GM23338 (cell line): ENCODE data around the gene MEMO1. TPM values are rescaled to one million over a fixed set of nuclear protein-coding genes. Genes with fewer than 3 reads are reported as not detected.

Experiments
- ATAC-seq: fragments of 200-7000 bp; cut with Tn5 transposase; 3 replicates; pipeline ENCODE4 v1.9.1; 2020
- DNase-seq: peaks from one replicate; pipeline ENCODE4 v3.0.0-alpha.2; 2015; ENCODE audit warnings: low spot score
- H2AFZ ChIP-seq: fragments of 200-600 bp; sonication (generic); 2 replicates; pipeline ENCODE4 v1.8.0; 2016; ENCODE audit warnings: antibody characterized with exemption, mild to moderate bottlenecking, moderate library complexity
- H3F3A ChIP-seq: fragments of 200-600 bp; sonication (generic); replicated peaks from 2 replicates; pipeline ENCODE4 v1.8.0; 2017; ENCODE audit warnings: antibody characterized with exemption, mixed run types, low read depth
- H3K27ac ChIP-seq: fragments of 200-600 bp; sonication (generic); 2 replicates; pipeline ENCODE4 v1.6.1; 2016; ENCODE audit warnings: low read depth
- H3K27me3 ChIP-seq: fragments of 200-600 bp; sonication (generic); 2 replicates; pipeline ENCODE4 v1.8.0; 2016; ENCODE audit warnings: mild to moderate bottlenecking, mixed run types, moderate library complexity; ENCODE audit not compliant: insufficient read depth
- H3K36me3 ChIP-seq: fragments of 200-600 bp; sonication (generic); 2 replicates; pipeline ENCODE4 v1.8.0; 2016; ENCODE audit warnings: mild to moderate bottlenecking; ENCODE audit not compliant: insufficient read depth
- H3K4me1 ChIP-seq: fragments of 200-600 bp; sonication (generic); 2 replicates; pipeline ENCODE4 v1.8.0; 2016; ENCODE audit warnings: mild to moderate bottlenecking, moderate library complexity; ENCODE audit not compliant: insufficient read depth
- H3K4me2 ChIP-seq: fragments of 200-600 bp; sonication (generic); 2 replicates; pipeline ENCODE4 v1.7.1; 2017; ENCODE audit warnings: mixed run types
- H3K4me3 ChIP-seq: fragments of 200-600 bp; sonication (generic); 2 replicates; pipeline ENCODE4 v1.6.1; 2016; ENCODE audit warnings: mixed run types
- H3K79me2 ChIP-seq: fragments of 200-600 bp; sonication (generic); replicated peaks from 2 replicates; pipeline ENCODE4 v1.8.0; 2017; ENCODE audit warnings: mild to moderate bottlenecking; ENCODE audit not compliant: insufficient read depth
- H3K9me2 ChIP-seq: fragments of 200-600 bp; sonication (generic); 2 replicates; pipeline ENCODE4 v1.8.0; 2017; ENCODE audit not compliant: insufficient read depth
- H4K20me1 ChIP-seq: fragments of 200-600 bp; sonication (generic); replicated peaks from 2 replicates; pipeline ENCODE4 v1.8.0; 2017; ENCODE audit warnings: mild to moderate bottlenecking; ENCODE audit not compliant: insufficient read depth
- H3K27ac Mint-ChIP-seq: 2 replicates; pipeline ENCODE4 v1.8.0; 2020; ENCODE audit warnings: inconsistent platforms, mild to moderate bottlenecking, moderate library complexity, mixed read lengths
- H3K27me3 Mint-ChIP-seq: 3 replicates; pipeline ENCODE4 v1.8.0; 2022; ENCODE audit warnings: low read depth, mild to moderate bottlenecking, moderate library complexity, mixed read lengths, inconsistent platforms; ENCODE audit not compliant: insufficient read depth, poor library complexity
- H3K36me3 Mint-ChIP-seq: 3 replicates; pipeline ENCODE4 v1.8.0; 2021; ENCODE audit warnings: low read depth, mild to moderate bottlenecking, inconsistent platforms, moderate library complexity, mixed read lengths
- H3K4me1 Mint-ChIP-seq: 3 replicates; pipeline ENCODE4 v1.8.0; 2020; ENCODE audit warnings: mild to moderate bottlenecking, inconsistent platforms, mixed read lengths
- H3K4me3 Mint-ChIP-seq: 3 replicates; pipeline ENCODE4 v1.8.0; 2021; ENCODE audit warnings: moderate library complexity, mild to moderate bottlenecking, inconsistent platforms, mixed read lengths
- H3K9me3 Mint-ChIP-seq: 3 replicates; pipeline ENCODE4 v1.8.0; 2020; ENCODE audit warnings: moderate library complexity, mild to moderate bottlenecking, inconsistent platforms, mixed read lengths
- CTCF ChIP-seq, 2 experiments: fragments of 200-600 bp in 1 of 2; sonication (generic) in 1 of 2; conservative IDR thresholded peaks; 2 replicates each; pipeline versions ENCODE4 v1.5.1 to v1.6.1; 2016 to 2017; ENCODE audit warnings: antibody characterized with exemption in 2 of 2, low read depth in 2 of 2, mild to moderate bottlenecking in 2 of 2, moderate library complexity in 1 of 2
- ETS1 ChIP-seq: IDR thresholded peaks from 2 replicates; pipeline ENCODE4 v1.6.1; 2016; ENCODE audit warnings: antibody characterized with exemption
- EZH2 ChIP-seq: fragments of 200-600 bp; sonication (generic); IDR thresholded peaks from one replicate; pipeline ENCODE4 v1.8.0; 2017; ENCODE audit warnings: antibody characterized with exemption, mild to moderate bottlenecking, low read depth; ENCODE audit not compliant: unreplicated experiment
- EZH2phosphoT487 ChIP-seq: fragments of 200-600 bp; sonication (generic); IDR thresholded peaks from one replicate; pipeline ENCODE4 v1.8.1; 2018; ENCODE audit warnings: antibody characterized with exemption; ENCODE audit not compliant: unreplicated experiment
- NANOG ChIP-seq: IDR thresholded peaks from 2 replicates; pipeline ENCODE4 v1.6.1; 2016; ENCODE audit warnings: antibody characterized with exemption, borderline replicate concordance
- POLR2AphosphoS5 ChIP-seq: IDR thresholded peaks from 2 replicates; pipeline ENCODE4 v1.6.1; 2016; ENCODE audit warnings: antibody characterized with exemption, low read depth
- STAT1 ChIP-seq: IDR thresholded peaks from one replicate; pipeline ENCODE4 v1.6.1; 2016; ENCODE audit warnings: antibody characterized with exemption; ENCODE audit not compliant: unreplicated experiment
- ZNF114 ChIP-seq: fragments of 250-450 bp; sonication (Bioruptor Pico); IDR thresholded peaks from 2 replicates; pipeline ENCODE4 v1.5.0; 2020; ENCODE audit warnings: mild to moderate bottlenecking, moderate library complexity
- ZNF331 ChIP-seq: fragments of 250-450 bp; sonication (Bioruptor Pico); IDR thresholded peaks from 2 replicates; pipeline ENCODE4 v1.5.0; 2020; ENCODE audit warnings: low read depth, mild to moderate bottlenecking, moderate library complexity
- polyA plus RNA-seq: library from polyadenylated mRNA; unstranded; fragments of >200 nt; fragmentation: Nextera tagmentation; extraction: Ambion mirVana; gene quantifications from 2 replicates; pipeline ENCODE4 v1.2.1, GENCODE V29; 2016
- total RNA-seq: library from RNA; depleted of rRNA; stranded (reverse); fragments of >200 nt; shearing (Covaris generic); gene quantifications from 2 replicates; pipeline ENCODE4 v1.2.3, GENCODE V29; 2014
- TF ChIP-seq, protein P1 (sequence below): IDR thresholded peaks from one replicate; pipeline ENCODE4 v1.6.1; 2018; ENCODE audit warnings: antibody characterized with exemption; ENCODE audit not compliant: unreplicated experiment

MEMO1 gene
- total and polyA plus RNA-seq, 2 experiments from 2014 or later: 39.1 to 67.0 TPM

GRCh38 chr2:31992934-31993333 is 17.9 kb downstream of the MEMO1 start:
- no peaks in the 10 kb centered on the region for H3K9me2 ChIP-seq
- Mint-ChIP-seq H3K27ac (no peak overlapping the region), H3K4me1 (peaks cover 10% of the 10 kb centered on the region; the same call in 2 of the 3 replicates), H3K36me3 (no peaks in the 10 kb centered on the region), H3K4me3 (no peak overlapping the region), H3K9me3 (no peaks in the 10 kb centered on the region), H3K27me3 (no peaks in the 10 kb centered on the region)
- H3K27ac ChIP-seq: no peak overlapping the region
- H3K79me2 ChIP-seq: peaks cover 100% of the 10 kb centered on the region
- no peaks in the 10 kb centered on the region for H3K4me1 ChIP-seq
- H2AFZ ChIP-seq: no peak overlapping the region
- no peaks in the 10 kb centered on the region for H3K36me3 ChIP-seq
- no peak overlapping the region for H3K4me3 ChIP-seq
- H3K27me3 ChIP-seq: no peaks in the 10 kb centered on the region
- H3K4me2 ChIP-seq: no peak overlapping the region
- H3F3A ChIP-seq: no peaks in the 10 kb centered on the region
- no peak for TF ChIP-seq CTCF (conservative IDR thresholded peaks at IDR 0.05; ENCODE audit: low read depth in 2 of 2)
- TF ChIP-seq ZNF114 (CRISPR knock-in tag): no peak
- no peak for TF ChIP-seq POLR2AphosphoS5
- no peak for DNase-seq
- H4K20me1 ChIP-seq: peaks cover 36% of the 10 kb centered on the region
- ATAC-seq: no peak

DNA sequence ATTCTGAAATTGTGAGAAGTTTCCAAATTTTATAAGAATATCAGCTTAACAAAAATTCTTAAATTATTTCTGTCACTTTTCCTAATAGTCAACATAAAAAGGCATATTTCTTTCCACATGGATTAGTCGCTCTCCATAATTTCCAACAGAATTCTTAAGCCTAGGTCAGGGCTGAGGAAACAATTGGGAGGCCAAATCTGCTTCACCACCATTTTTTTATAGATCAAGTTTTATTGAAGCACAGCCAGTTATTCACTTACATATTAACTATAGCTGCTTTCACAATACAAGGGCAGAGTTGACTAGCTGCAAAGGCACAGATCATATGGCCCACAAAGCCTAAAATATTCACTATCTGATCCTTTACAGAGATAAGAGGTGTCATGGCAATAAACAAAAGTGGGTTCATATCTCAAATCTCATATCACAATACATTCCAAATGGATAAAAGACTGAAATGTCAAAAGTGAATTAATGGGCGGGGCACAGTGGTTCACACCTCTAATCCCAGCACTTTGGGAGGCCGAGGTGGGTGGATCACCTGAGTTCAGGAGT is 18.7 kb downstream of the MEMO1 start:
- Histone ChIP-seq H3K27me3 (no peaks in the 10 kb centered on the region), H3K9me2 (no peaks in the 10 kb centered on the region), H2AFZ (no peak overlapping the region), H3K36me3 (no peaks in the 10 kb centered on the region), H3K4me2 (no peak overlapping the region), H4K20me1 (peaks cover 33% of the 10 kb centered on the region), H3F3A (no peaks in the 10 kb centered on the region), H3K79me2 (peaks cover 100% of the 10 kb centered on the region), H3K4me3 (no peak overlapping the region), H3K27ac (no peak overlapping the region), H3K4me1 (no peaks in the 10 kb centered on the region)
- H3K27me3 Mint-ChIP-seq: no peaks in the 10 kb centered on the region
- TF ChIP-seq POLR2AphosphoS5 (no peak), NANOG (no peak)
- no peak overlapping the region for H3K27ac Mint-ChIP-seq
- H3K4me3 Mint-ChIP-seq: no peak overlapping the region
- ATAC-seq (no peak), DNase-seq (no peak)
- no peaks in the 10 kb centered on the region for H3K36me3 Mint-ChIP-seq
- H3K4me1 Mint-ChIP-seq: peaks cover 4% of the 10 kb centered on the region; the same call in 1 of the 3 replicates
- H3K9me3 Mint-ChIP-seq: no peaks in the 10 kb centered on the region

DNA sequence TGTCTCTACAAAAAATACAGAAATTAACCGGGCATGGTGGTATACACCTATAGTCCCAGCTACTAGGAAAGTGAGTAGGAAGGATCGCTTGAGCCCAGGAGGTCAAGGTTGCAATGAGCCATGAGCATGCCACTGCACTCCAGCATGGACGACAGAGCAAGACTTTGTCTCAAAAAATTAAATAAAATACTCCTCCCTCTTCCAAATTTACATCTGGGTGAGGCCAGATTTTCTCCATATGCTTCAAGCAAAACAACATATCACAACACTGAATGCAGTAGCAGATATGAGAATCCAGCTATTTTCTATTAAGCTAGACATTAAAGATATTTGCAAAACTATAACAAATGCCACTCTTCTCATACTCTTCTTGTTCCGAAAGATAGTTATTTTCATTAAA is 20.9 kb downstream of the MEMO1 start:
- Histone ChIP-seq H3K36me3 (no peaks in the 10 kb centered on the region), H3K79me2 (peaks cover 100% of the 10 kb centered on the region), H3F3A (no peaks in the 10 kb centered on the region), H4K20me1 (peaks cover 29% of the 10 kb centered on the region), H3K4me2 (no peak overlapping the region), H3K27me3 (no peaks in the 10 kb centered on the region), H3K27ac (no peak overlapping the region), H3K4me1 (no peaks in the 10 kb centered on the region), H3K4me3 (no peak overlapping the region), H2AFZ (no peak overlapping the region), H3K9me2 (no peaks in the 10 kb centered on the region)
- H3K27me3 Mint-ChIP-seq: no peaks in the 10 kb centered on the region
- no peak for ATAC-seq
- no peaks in the 10 kb centered on the region for H3K36me3 Mint-ChIP-seq
- DNase-seq: no peak
- H3K4me1 Mint-ChIP-seq: no peaks in the 10 kb centered on the region; the same call in 2 of the 3 replicates
- H3K4me3 Mint-ChIP-seq: no peak overlapping the region
- H3K9me3 Mint-ChIP-seq: no peaks in the 10 kb centered on the region
- no peak overlapping the region for H3K27ac Mint-ChIP-seq
- TF ChIP-seq, protein P1, sequence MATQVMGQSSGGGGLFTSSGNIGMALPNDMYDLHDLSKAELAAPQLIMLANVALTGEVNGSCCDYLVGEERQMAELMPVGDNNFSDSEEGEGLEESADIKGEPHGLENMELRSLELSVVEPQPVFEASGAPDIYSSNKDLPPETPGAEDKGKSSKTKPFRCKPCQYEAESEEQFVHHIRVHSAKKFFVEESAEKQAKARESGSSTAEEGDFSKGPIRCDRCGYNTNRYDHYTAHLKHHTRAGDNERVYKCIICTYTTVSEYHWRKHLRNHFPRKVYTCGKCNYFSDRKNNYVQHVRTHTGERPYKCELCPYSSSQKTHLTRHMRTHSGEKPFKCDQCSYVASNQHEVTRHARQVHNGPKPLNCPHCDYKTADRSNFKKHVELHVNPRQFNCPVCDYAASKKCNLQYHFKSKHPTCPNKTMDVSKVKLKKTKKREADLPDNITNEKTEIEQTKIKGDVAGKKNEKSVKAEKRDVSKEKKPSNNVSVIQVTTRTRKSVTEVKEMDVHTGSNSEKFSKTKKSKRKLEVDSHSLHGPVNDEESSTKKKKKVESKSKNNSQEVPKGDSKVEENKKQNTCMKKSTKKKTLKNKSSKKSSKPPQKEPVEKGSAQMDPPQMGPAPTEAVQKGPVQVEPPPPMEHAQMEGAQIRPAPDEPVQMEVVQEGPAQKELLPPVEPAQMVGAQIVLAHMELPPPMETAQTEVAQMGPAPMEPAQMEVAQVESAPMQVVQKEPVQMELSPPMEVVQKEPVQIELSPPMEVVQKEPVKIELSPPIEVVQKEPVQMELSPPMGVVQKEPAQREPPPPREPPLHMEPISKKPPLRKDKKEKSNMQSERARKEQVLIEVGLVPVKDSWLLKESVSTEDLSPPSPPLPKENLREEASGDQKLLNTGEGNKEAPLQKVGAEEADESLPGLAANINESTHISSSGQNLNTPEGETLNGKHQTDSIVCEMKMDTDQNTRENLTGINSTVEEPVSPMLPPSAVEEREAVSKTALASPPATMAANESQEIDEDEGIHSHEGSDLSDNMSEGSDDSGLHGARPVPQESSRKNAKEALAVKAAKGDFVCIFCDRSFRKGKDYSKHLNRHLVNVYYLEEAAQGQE: no peak
- no peak for TF ChIP-seq EZH2
- TF ChIP-seq POLR2AphosphoS5: no peak
- no peak for TF ChIP-seq ETS1
- no peak for TF ChIP-seq NANOG
- TF ChIP-seq ZNF114 (CRISPR knock-in tag): no peak
- no peak for TF ChIP-seq ZNF331
- TF ChIP-seq STAT1: no peak
- TF ChIP-seq CTCF (conservative IDR thresholded peaks at IDR 0.05; ENCODE audit: low read depth in 2 of 2): no peak
- TF ChIP-seq EZH2phosphoT487: no peak
